IPS DF 6.9 (cell line): ENCODE results near the gene UBE2U.

ENCODE experiments used
- DNase-seq: peaks from one replicate; pipeline ENCODE4 v3.0.0-alpha.2; 2013; ENCODE audit warnings: low read depth, low spot score
- H3K27ac ChIP-seq: one replicate; pipeline ENCODE4 v1.5.1; 2013; ENCODE audit warnings: low read length, control low read depth
- H3K27me3 ChIP-seq: 2 replicates; pipeline ENCODE4 v1.6.1; 2013; ENCODE audit warnings: mild to moderate bottlenecking, low read length; ENCODE audit not compliant: control insufficient read depth, insufficient read depth
- H3K36me3 ChIP-seq: 2 replicates; pipeline ENCODE4 v1.6.1; 2013; ENCODE audit warnings: low read length; ENCODE audit not compliant: control insufficient read depth, insufficient read depth
- H3K4me1 ChIP-seq: 2 replicates; pipeline ENCODE4 v1.6.1; 2013; ENCODE audit warnings: low read length; ENCODE audit not compliant: control insufficient read depth, insufficient read depth
- H3K4me3 ChIP-seq: 2 replicates; pipeline ENCODE4 v1.5.1; 2013; ENCODE audit warnings: mild to moderate bottlenecking, low read length
- H3K9me3 ChIP-seq: 2 replicates; pipeline ENCODE4 v1.6.1; 2013; ENCODE audit warnings: low read length, inconsistent platforms; ENCODE audit not compliant: control insufficient read depth, insufficient read depth
- WGBS: extraction: QIAGEN DNeasy Blood & Tissue Kit; methylation state at CpG from one replicate; pipeline ENCODE4 v1.1.7; 2013; ENCODE audit warnings: mixed read lengths, missing lambda C conversion rate; ENCODE audit not compliant: insufficient read length, insufficient coverage; 5-methylcytosine and 5-hydroxymethylcytosine counted together

Gene UBE2U

GRCh38 chr1:64187646-64188045 is 15.8 kb upstream of the UBE2U start:
- Histone ChIP-seq H3K36me3 (no peaks in the 10 kb centered on the region), H3K4me3 (no peak overlapping the region), H3K9me3 (no peaks in the 10 kb centered on the region), H3K27ac (no peak overlapping the region), H3K27me3 (no peaks in the 10 kb centered on the region), H3K4me1 (no peaks in the 10 kb centered on the region)
- WGBS: no CpG with 5 or more reads among the region's 4 CpGs
- no peak for DNase-seq

- no peaks in the 10 kb centered on the region for H3K9me3 ChIP-seq
- no peak for DNase-seq
- 0 out of 2 replicates have a peak, but pooled peaks cover 1% of the 10 kb centered on the region for H3K4me1 ChIP-seq
- no peak overlapping the region for H3K4me3 ChIP-seq
- WGBS: no CpG with 5 or more reads among the region's 8 CpGs
- H3K27me3 ChIP-seq: no peaks in the 10 kb centered on the region
- no peak overlapping the region for H3K27ac ChIP-seq
- H3K36me3 ChIP-seq: no peaks in the 10 kb centered on the region
These were observed 11.1 kb upstream of the UBE2U start for GRCh38 chr1:64192290-64192689.

GRCh38 chr1:64194168-64195080 is 9.0 kb upstream of the UBE2U start:
- DNase-seq: no peak
- H3K27me3 ChIP-seq: no peaks in the 10 kb centered on the region
- H3K27ac ChIP-seq: no peak overlapping the region
- no peak overlapping the region for H3K4me3 ChIP-seq
- H3K4me1 ChIP-seq: 0 out of 2 replicates have a peak, but pooled peaks cover 1% of the 10 kb centered on the region
- H3K36me3 ChIP-seq: no peaks in the 10 kb centered on the region
- WGBS: no CpG with 5 or more reads among the region's 8 CpGs
- no peaks in the 10 kb centered on the region for H3K9me3 ChIP-seq

- Histone ChIP-seq H3K4me3 (no peak overlapping the region), H3K36me3 (no peaks in the 10 kb centered on the region), H3K27me3 (no peaks in the 10 kb centered on the region), H3K4me1 (0 out of 2 replicates have a peak, but pooled peaks cover 1% of the 10 kb centered on the region), H3K9me3 (no peaks in the 10 kb centered on the region), H3K27ac (no peak overlapping the region)
- no CpG with 5 or more reads among the region's 1 CpG for WGBS
- DNase-seq: no peak
These were observed 8.4 kb upstream of the UBE2U start for GRCh38 chr1:64195081-64195395.

GRCh38 chr1:64196074-64196870 is 7.2 kb upstream of the UBE2U start:
- Histone ChIP-seq H3K27me3 (no peaks in the 10 kb centered on the region), H3K4me1 (0 out of 2 replicates have a peak, but pooled peaks cover 1% of the 10 kb centered on the region), H3K36me3 (no peaks in the 10 kb centered on the region), H3K4me3 (no peak overlapping the region), H3K27ac (no peak overlapping the region), H3K9me3 (no peaks in the 10 kb centered on the region)
- no peak for DNase-seq
- no CpG with 5 or more reads among the region's 8 CpGs for WGBS

- no CpG with 5 or more reads among the region's 3 CpGs for WGBS
- H3K9me3 ChIP-seq: no peaks in the 10 kb centered on the region
- no peaks in the 10 kb centered on the region for H3K36me3 ChIP-seq
- 0 out of 2 replicates have a peak, but pooled peaks cover 1% of the 10 kb centered on the region for H3K4me1 ChIP-seq
- no peak overlapping the region for H3K4me3 ChIP-seq
- H3K27ac ChIP-seq: no peak overlapping the region
- no peaks in the 10 kb centered on the region for H3K27me3 ChIP-seq
- no peak for DNase-seq
These were observed 6.3 kb upstream of the UBE2U start for GRCh38 chr1:64197076-64197475.

GRCh38 chr1:64199154-64199553 is 4.3 kb upstream of the UBE2U start:
- H3K27me3 ChIP-seq: no peaks in the 10 kb centered on the region
- H3K36me3 ChIP-seq: no peaks in the 10 kb centered on the region
- H3K4me1 ChIP-seq: 0 out of 2 replicates have a peak, but pooled peaks cover 1% of the 10 kb centered on the region
- no peak overlapping the region for H3K4me3 ChIP-seq
- no peak overlapping the region for H3K27ac ChIP-seq
- no peaks in the 10 kb centered on the region for H3K9me3 ChIP-seq
- no peak for DNase-seq
- WGBS: no CpG with 5 or more reads among the region's 2 CpGs

- H3K4me1 ChIP-seq: 0 out of 2 replicates have a peak, but pooled peaks cover 1% of the 10 kb centered on the region
- no CpG with 5 or more reads among the region's 1 CpG for WGBS
- H3K4me3 ChIP-seq: no peak overlapping the region
- no peak overlapping the region for H3K27ac ChIP-seq
- no peaks in the 10 kb centered on the region for H3K27me3 ChIP-seq
- no peaks in the 10 kb centered on the region for H3K36me3 ChIP-seq
- DNase-seq: no peak
- H3K9me3 ChIP-seq: no peaks in the 10 kb centered on the region
These were observed 3.4 kb upstream of the UBE2U start for GRCh38 chr1:64200064-64200463.

GRCh38 chr1:64209221-64209620 is 5.8 kb downstream of the UBE2U start:
- WGBS: no CpG with 5 or more reads among the region's 2 CpGs
- no peak for DNase-seq
- no peaks in the 10 kb centered on the region for H3K36me3 ChIP-seq

GRCh38 chr1:64212031-64212430 is 8.6 kb downstream of the UBE2U start:
- DNase-seq: no peak
- no peaks in the 10 kb centered on the region for H3K27me3 ChIP-seq
- H3K4me3 ChIP-seq: no peak overlapping the region
- no peaks in the 10 kb centered on the region for H3K9me3 ChIP-seq
- H3K36me3 ChIP-seq: no peaks in the 10 kb centered on the region
- no peak overlapping the region for H3K27ac ChIP-seq
- H3K4me1 ChIP-seq: no peaks in the 10 kb centered on the region

More at GRCh38 chr1:64209221-64209620, 5.8 kb downstream of the UBE2U start:
- Histone ChIP-seq H3K27me3 (no peaks in the 10 kb centered on the region), H3K27ac (no peak overlapping the region), H3K4me1 (no peaks in the 10 kb centered on the region), H3K9me3 (no peaks in the 10 kb centered on the region), H3K4me3 (no peak overlapping the region)
